Keratinocyte (primary cell): ENCODE data around the gene METTL21A. TPM values are rescaled to one million over a fixed set of nuclear protein-coding genes. Genes with fewer than 3 reads are reported as not detected.

Experiments
- DNase-seq: peaks from one replicate; pipeline ENCODE4 v3.0.0-alpha.2; 2011; ENCODE audit warnings: low read depth, missing footprints, low spot score
- FAIRE-seq: peaks from 2 replicates; lab custom pipeline; 2011; peaks lifted over from hg19 to GRCh38; lab: Jason Lieb, UNC
- H2AFZ ChIP-seq: 2 replicates; pipeline ENCODE4 v1.6.0; 2012; ENCODE audit warnings: low read length, control low read depth, inconsistent platforms; ENCODE audit not compliant: control insufficient read depth
- H3K27ac ChIP-seq: 2 replicates; pipeline ENCODE4 v1.5.1; 2011; ENCODE audit warnings: low read length; ENCODE audit not compliant: control insufficient read depth, insufficient read depth
- H3K27me3 ChIP-seq: 3 replicates; pipeline ENCODE4 v1.6.0; 2011; ENCODE audit warnings: low read length; ENCODE audit not compliant: control insufficient read depth, insufficient read depth; ENCODE audit errors: extremely low read depth
- H3K36me3 ChIP-seq, 2 experiments: 2 replicates in 1 of 2; 3 replicates in 1 of 2; pipeline ENCODE4 v1.5.1; 2011; ENCODE audit warnings: low read length in 2 of 2, mild to moderate bottlenecking in 1 of 2; ENCODE audit not compliant: control insufficient read depth in 2 of 2, insufficient read depth in 2 of 2; ENCODE audit errors: extremely low read depth in 1 of 2
- H3K4me1 ChIP-seq: 3 replicates; pipeline ENCODE4 v1.5.1; 2011; ENCODE audit warnings: low read length; ENCODE audit not compliant: control insufficient read depth, insufficient read depth; ENCODE audit errors: extremely low read depth
- H3K4me2 ChIP-seq: 3 replicates; pipeline ENCODE4 v1.6.0; 2011; ENCODE audit warnings: low read depth, low read length; ENCODE audit not compliant: control insufficient read depth, insufficient read depth; ENCODE audit errors: extremely low read depth
- H3K4me3 ChIP-seq, 3 experiments: fragments of 200-600 bp in 1 of 3; sonication (generic) in 1 of 3; 2 replicates in 2 of 3; 3 replicates in 1 of 3; pipeline ENCODE4 v1.5.1; 2011 to 2016; ENCODE audit warnings: low read length in 3 of 3, mild to moderate bottlenecking in 3 of 3, control low read depth in 2 of 3, inconsistent platforms in 1 of 3, low read depth in 1 of 3, mixed read lengths in 1 of 3, mixed run types in 1 of 3, moderate library complexity in 1 of 3; ENCODE audit not compliant: control insufficient read depth in 2 of 3, insufficient read depth in 2 of 3; ENCODE audit errors: extremely low read depth in 1 of 3
- H3K79me2 ChIP-seq: 2 replicates; pipeline ENCODE4 v1.6.0; 2012; ENCODE audit warnings: low read length; ENCODE audit not compliant: control insufficient read depth, insufficient read depth
- H3K9ac ChIP-seq: 3 replicates; pipeline ENCODE4 v1.6.0; 2011; ENCODE audit warnings: low read length; ENCODE audit not compliant: control insufficient read depth, insufficient read depth; ENCODE audit errors: extremely low read depth
- H3K9me1 ChIP-seq: 3 replicates; pipeline ENCODE4 v1.6.0; 2011; ENCODE audit warnings: low read length; ENCODE audit not compliant: control insufficient read depth, insufficient read depth; ENCODE audit errors: extremely low read depth
- H3K9me3 ChIP-seq: 2 replicates; pipeline ENCODE4 v1.5.1; 2012; ENCODE audit warnings: low read depth, low read length; ENCODE audit not compliant: control insufficient read depth
- H4K20me1 ChIP-seq: 3 replicates; pipeline ENCODE4 v1.6.0; 2011; ENCODE audit warnings: low read length; ENCODE audit not compliant: control insufficient read depth, insufficient read depth; ENCODE audit errors: extremely low read depth
- EZH2 ChIP-seq: IDR thresholded peaks from one replicate; pipeline ENCODE4 v1.6.1; 2012; ENCODE audit warnings: inconsistent platforms, mild to moderate bottlenecking, low read length, moderate library complexity
- dilution Hi-C: fragments of 300-500 bp; cut with MboI; formaldehyde crosslinking; loops from one replicate; pipeline ENCODE4 v1.7.0; 2020; ENCODE audit warnings: low sequenced_read_pairs; ENCODE audit not compliant: extremely low pct_ligation_motif_present
- polyA plus RNA-seq, 5 experiments: library from polyadenylated mRNA; depleted of rRNA in 3 of 5; stranded (reverse) in 3 of 5; stranded (forward) in 1 of 5; unstranded in 1 of 5; fragments of >200 nt; gene quantifications; 1 replicate in 1 of 5; 2 replicates in 3 of 5; 3 replicates in 1 of 5; pipeline versions ENCODE4 v1.2.1 to v1.2.3, GENCODE V29; 2011 to 2012; ENCODE audit warnings: missing spikeins in 2 of 5, low read depth in 1 of 5, low replicate concordance in 1 of 5
- TF ChIP-seq, protein P1 (sequence below), 3 experiments: IDR thresholded peaks in 1 of 3; conservative IDR thresholded peaks in 1 of 3; optimal IDR thresholded peaks in 1 of 3; 2 replicates in 2 of 3; 3 replicates in 1 of 3; pipeline versions ENCODE3 to v1.5.1; 2011; ENCODE audit warnings: low read length in 3 of 3, mild to moderate bottlenecking in 3 of 3, moderate library complexity in 2 of 3, control low read depth in 1 of 3, inconsistent platforms in 1 of 3; ENCODE audit not compliant: insufficient read depth in 2 of 3; ENCODE audit errors: extremely low read depth in 1 of 3

Gene METTL21A
- polyA plus RNA-seq, 1 donor (not counting 4 experiments of a cell fraction or from before 2014, with no cell fraction given) = 10.1 TPM

GRCh38 chr2:207606399-207606798 is 18.8 kb downstream of the METTL21A start:
- Histone ChIP-seq H3K9me1 (no peaks in the 10 kb centered on the region), H4K20me1 (no peaks in the 10 kb centered on the region), H2AFZ (no peak overlapping the region), H3K36me3 (peaks cover 0 to 4% of the 10 kb centered on the region in 2 experiments), H3K4me2 (no peak overlapping the region), H3K4me3 (no peak overlapping the region), H3K9ac (no peak overlapping the region), H3K27ac (no peak overlapping the region), H3K79me2 (no peaks in the 10 kb centered on the region), H3K4me1 (no peaks in the 10 kb centered on the region), H3K9me3 (no peaks in the 10 kb centered on the region), H3K27me3 (no peaks in the 10 kb centered on the region)
- no peak for TF ChIP-seq EZH2
- TF ChIP-seq, protein P1, sequence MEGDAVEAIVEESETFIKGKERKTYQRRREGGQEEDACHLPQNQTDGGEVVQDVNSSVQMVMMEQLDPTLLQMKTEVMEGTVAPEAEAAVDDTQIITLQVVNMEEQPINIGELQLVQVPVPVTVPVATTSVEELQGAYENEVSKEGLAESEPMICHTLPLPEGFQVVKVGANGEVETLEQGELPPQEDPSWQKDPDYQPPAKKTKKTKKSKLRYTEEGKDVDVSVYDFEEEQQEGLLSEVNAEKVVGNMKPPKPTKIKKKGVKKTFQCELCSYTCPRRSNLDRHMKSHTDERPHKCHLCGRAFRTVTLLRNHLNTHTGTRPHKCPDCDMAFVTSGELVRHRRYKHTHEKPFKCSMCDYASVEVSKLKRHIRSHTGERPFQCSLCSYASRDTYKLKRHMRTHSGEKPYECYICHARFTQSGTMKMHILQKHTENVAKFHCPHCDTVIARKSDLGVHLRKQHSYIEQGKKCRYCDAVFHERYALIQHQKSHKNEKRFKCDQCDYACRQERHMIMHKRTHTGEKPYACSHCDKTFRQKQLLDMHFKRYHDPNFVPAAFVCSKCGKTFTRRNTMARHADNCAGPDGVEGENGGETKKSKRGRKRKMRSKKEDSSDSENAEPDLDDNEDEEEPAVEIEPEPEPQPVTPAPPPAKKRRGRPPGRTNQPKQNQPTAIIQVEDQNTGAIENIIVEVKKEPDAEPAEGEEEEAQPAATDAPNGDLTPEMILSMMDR (optimal IDR thresholded peaks at IDR 0.05 in 1 of 3, IDR thresholded peaks at IDR 0.05 in 1 of 3, conservative IDR thresholded peaks at IDR 0.05 in 1 of 3; ENCODE audit: extremely low read depth in 1 of 3, insufficient read depth in 2 of 3, low read length in 3 of 3) = no peak
- dilution Hi-C loops = no loop called here
- DNase-seq (no peak), FAIRE-seq (no peak)

GRCh38 chr2:207603486-207603885 is 21.7 kb downstream of the METTL21A start:
- Histone ChIP-seq H2AFZ (no peak overlapping the region), H3K9me3 (no peaks in the 10 kb centered on the region), H3K9ac (no peak overlapping the region), H3K9me1 (no peaks in the 10 kb centered on the region), H3K79me2 (no peaks in the 10 kb centered on the region), H3K4me3 (no peak overlapping the region), H3K27me3 (no peaks in the 10 kb centered on the region), H3K4me1 (no peaks in the 10 kb centered on the region), H3K36me3 (peaks cover 2 to 4% of the 10 kb centered on the region in 2 experiments), H4K20me1 (no peaks in the 10 kb centered on the region), H3K27ac (no peak overlapping the region), H3K4me2 (no peak overlapping the region)
- FAIRE-seq (peak; percentile 29), DNase-seq (no peak)
- dilution Hi-C loops = no loop called here
- TF ChIP-seq, protein P1 (optimal IDR thresholded peaks at IDR 0.05 in 1 of 3, IDR thresholded peaks at IDR 0.05 in 1 of 3, conservative IDR thresholded peaks at IDR 0.05 in 1 of 3; ENCODE audit: extremely low read depth in 1 of 3, insufficient read depth in 2 of 3, low read length in 3 of 3) = no peak
- TF ChIP-seq EZH2 = no peak
